DMS 273 (cell line): ENCODE data around the gene SMARCD3.

Experiments used
- DNase-seq: peaks from one replicate; lab custom pipeline; 2025; ENCODE audit not compliant: unreplicated experiment; lab: John Stamatoyannopoulos, UW

The SMARCD3 gene

GRCh38 chr7:151210087-151210854 lies 38.2 kb downstream of the SMARCD3 start, which contains the start of gene H2BK1:
Gene H2BK1, minus strand, starts transcription at chr7:151210488. Its CDS starts 170 bp downstream, at chr7:151210318.
- no peak for DNase-seq

- no peak for DNase-seq
Observed at GRCh38 chr7:151209588-151209987, 38.9 kb downstream of the SMARCD3 start.

GRCh38 chr7:151208253-151208862 lies 40.1 kb downstream of the SMARCD3 start:
- no peak for DNase-seq

GRCh38 chr7:151207804-151208203 lies 40.7 kb downstream of the SMARCD3 start:
- no peak for DNase-seq

GRCh38 chr7:151207315-151207714 lies 41.2 kb downstream of the SMARCD3 start:
- DNase-seq: no peak

- DNase-seq: no peak
Observed at GRCh38 chr7:151206914-151207313, 41.6 kb downstream of the SMARCD3 start.

GRCh38 chr7:151205730-151206129 lies 42.8 kb downstream of the SMARCD3 start:
- DNase-seq: no peak

GRCh38 chr7:151204383-151205032 lies 44.0 kb downstream of the SMARCD3 start:
- DNase-seq: no peak

- DNase-seq: no peak
Observed at GRCh38 chr7:151202836-151203235, 45.7 kb downstream of the SMARCD3 start.

GRCh38 chr7:151201751-151202150 lies 46.7 kb downstream of the SMARCD3 start:
- DNase-seq: no peak

- DNase-seq: no peak
Observed at GRCh38 chr7:151201344-151201743, 47.1 kb downstream of the SMARCD3 start.

- DNase-seq: peak; percentile 79
Observed at GRCh38 chr7:151198945-151199848, 49.3 kb downstream of the SMARCD3 start.

- DNase-seq: no peak
Observed at GRCh38 chr7:151197932-151198331, 50.6 kb downstream of the SMARCD3 start.

GRCh38 chr7:151195616-151196450 lies 52.7 kb downstream of the SMARCD3 start:
- no peak for DNase-seq

GRCh38 chr7:151194188-151194587 lies 54.3 kb downstream of the SMARCD3 start:
- no peak for DNase-seq

- DNase-seq: no peak
Observed at GRCh38 chr7:151193203-151193978, 55.1 kb downstream of the SMARCD3 start.

GRCh38 chr7:151192002-151192539 lies 56.4 kb downstream of the SMARCD3 start:
- no peak for DNase-seq

GRCh38 chr7:151191544-151191943 lies 57.0 kb downstream of the SMARCD3 start:
- no peak for DNase-seq

- DNase-seq: no peak
Observed at GRCh38 chr7:151189038-151189437, 59.5 kb downstream of the SMARCD3 start.
